GM12878 (cell line): ENCODE measurements around the gene MAGI1. TPM values are rescaled to one million over a fixed set of nuclear protein-coding genes. Genes with fewer than 3 reads are reported as not detected.

Experiments
- ATAC-seq: fragments of 200-7000 bp; cut with Tn5 transposase; 3 replicates; pipeline ENCODE4 v1.9.1; 2020; ENCODE audit warnings: mild to moderate bottlenecking, moderate library complexity
- BruUV-seq: library from RNA; stranded (reverse); fragments of 400-500 nt; replicated peaks from 2 replicates; lab custom pipeline; 2021; lab: Mats Ljungman, UMichigan
- CTCF ChIA-PET: fragments of 300-600 bp; sonication (Branson Sonifier 250); formaldehyde crosslinking; extraction: SDS; loops from one replicate; lab custom pipeline; 2021; ENCODE audit warnings: inconsistent platforms; lab: Yijun Ruan, JAX
- POLR2A ChIA-PET: fragments of 350-600 bp; formaldehyde crosslinking; extraction: SDS; loops from one replicate; lab custom pipeline; 2021; ENCODE audit warnings: inconsistent platforms; lab: Charles Lee
- RAD21 ChIA-PET: fragments of 300-600 bp; sonication (Branson Sonifier 250); formaldehyde crosslinking; loops from one replicate; lab custom pipeline; 2023; ENCODE audit warnings: antibody characterized with exemption; ENCODE audit not compliant: unreplicated experiment; lab: Charles Lee
- SMC1A ChIA-PET: fragments of 300-600 bp; sonication (Branson Sonifier 250); formaldehyde crosslinking; loops from one replicate; lab custom pipeline; 2023; ENCODE audit not compliant: unreplicated experiment, uncharacterized antibody; lab: Charles Lee
- DNase-seq: peaks from one replicate; pipeline ENCODE4 v3.0.0-alpha.2; 2011; ENCODE audit warnings: low read depth, low spot score
- FAIRE-seq: peaks from 3 replicates; lab custom pipeline; 2011; peaks lifted over from hg19 to GRCh38; lab: Jason Lieb, UNC
- H2AFZ ChIP-seq: 2 replicates; pipeline ENCODE4 v1.6.0; 2011; ENCODE audit warnings: low read depth, low read length, control low read depth; ENCODE audit not compliant: control insufficient read depth
- H3K27ac ChIP-seq: 2 replicates; pipeline ENCODE4 v1.5.1; 2011; ENCODE audit warnings: control low read depth; ENCODE audit not compliant: control insufficient read depth, insufficient read depth
- H3K27me3 ChIP-seq, 2 experiments: replicated peaks in 1 of 2; 2 replicates each; pipeline versions ENCODE4 v1.6.0 to v1.6.1; 2011; ENCODE audit warnings: low read length in 1 of 2; ENCODE audit not compliant: control insufficient read depth in 2 of 2, insufficient read depth in 2 of 2
- H3K36me3 ChIP-seq, 2 experiments: 2 replicates each; pipeline ENCODE4 v1.5.1; 2011; ENCODE audit warnings: low read length in 1 of 2; ENCODE audit not compliant: control insufficient read depth in 2 of 2, insufficient read depth in 2 of 2
- H3K4me1 ChIP-seq: 2 replicates; pipeline ENCODE4 v1.6.1; 2011; ENCODE audit warnings: mild to moderate bottlenecking, low read length, moderate library complexity, mixed read lengths; ENCODE audit not compliant: control insufficient read depth, insufficient read depth
- H3K4me2 ChIP-seq: 2 replicates; pipeline ENCODE4 v1.6.0; 2011; ENCODE audit warnings: control low read depth; ENCODE audit not compliant: control insufficient read depth, insufficient read depth
- H3K4me3 ChIP-seq: fragments of 200-600 bp; sonication (generic); 2 replicates; pipeline ENCODE4 v1.5.1; 2016
- H3K79me2 ChIP-seq: 2 replicates; pipeline ENCODE4 v1.6.0; 2011; ENCODE audit warnings: low read length; ENCODE audit not compliant: control insufficient read depth, insufficient read depth
- H3K9ac ChIP-seq: 2 replicates; pipeline ENCODE4 v1.8.0; 2011; ENCODE audit warnings: low read length, control low read depth, mixed read lengths; ENCODE audit not compliant: control insufficient read depth, insufficient read depth
- H3K9me3 ChIP-seq: replicated peaks from 3 replicates; pipeline ENCODE4 v1.5.1; 2011; ENCODE audit warnings: mild to moderate bottlenecking, low read length; ENCODE audit not compliant: control insufficient read depth, insufficient read depth
- H4K20me1 ChIP-seq: 2 replicates; pipeline ENCODE4 v1.6.0; 2011; ENCODE audit not compliant: control insufficient read depth, insufficient read depth
- ATF2 ChIP-seq: IDR thresholded peaks from 2 replicates; pipeline ENCODE4 v1.6.1; 2012; ENCODE audit warnings: low read length, inconsistent platforms
- BACH1 ChIP-seq: fragments of 450-650 bp; IDR thresholded peaks from 2 replicates; pipeline ENCODE4 v1.6.1; 2017; ENCODE audit warnings: mild to moderate bottlenecking, borderline replicate concordance
- CBFB ChIP-seq: IDR thresholded peaks from 2 replicates; pipeline ENCODE4 v1.6.1; 2016; ENCODE audit warnings: antibody characterized with exemption, low read depth
- CBX5 ChIP-seq: sonication (generic); IDR thresholded peaks from 2 replicates; pipeline ENCODE4 v1.6.1; 2016; ENCODE audit warnings: low read depth, moderate library complexity, mild to moderate bottlenecking, inconsistent platforms
- DPF2 ChIP-seq: fragments of 450-650 bp; IDR thresholded peaks from 2 replicates; pipeline ENCODE4 v1.6.1; 2017; ENCODE audit warnings: mild to moderate bottlenecking
- EGR1 ChIP-seq, 2 experiments: IDR thresholded peaks; 1 replicate in 1 of 2; 2 replicates in 1 of 2; pipeline ENCODE4 v1.6.1; 2011 to 2012; ENCODE audit warnings: low read depth in 2 of 2, low read length in 2 of 2, borderline replicate concordance in 1 of 2, mild to moderate bottlenecking in 1 of 2, moderate library complexity in 1 of 2
- EZH2 ChIP-seq: IDR thresholded peaks from 2 replicates; pipeline ENCODE4 v1.6.1; 2012; ENCODE audit warnings: low read depth, mild to moderate bottlenecking, control low read depth, inconsistent platforms, low read length, borderline replicate concordance; ENCODE audit not compliant: control insufficient read depth
- HDGF ChIP-seq: fragments of 450-650 bp; IDR thresholded peaks from 2 replicates; pipeline ENCODE4 v1.6.1; 2016; ENCODE audit warnings: antibody characterized with exemption
- IKZF2 ChIP-seq, 2 experiments: fragments of 450-650 bp; IDR thresholded peaks; 2 replicates each; pipeline ENCODE4 v1.6.1; 2017; ENCODE audit warnings: mild to moderate bottlenecking in 2 of 2, moderate library complexity in 2 of 2
- KLF5 ChIP-seq: fragments of 450-650 bp; IDR thresholded peaks from 2 replicates; pipeline ENCODE4 v1.6.1; 2014; ENCODE audit warnings: mild to moderate bottlenecking; ENCODE audit not compliant: partially characterized antibody
- LARP7 ChIP-seq: fragments of 450-650 bp; IDR thresholded peaks from 2 replicates; pipeline ENCODE4 v1.6.1; 2017; ENCODE audit warnings: mild to moderate bottlenecking
- MXI1 ChIP-seq: fragments of 150-350 bp; IDR thresholded peaks from 2 replicates; pipeline ENCODE4 v1.6.1; 2011; ENCODE audit warnings: low read depth, mild to moderate bottlenecking, inconsistent platforms, low read length, improper control_type of control experiment
- MYC ChIP-seq: IDR thresholded peaks from 2 replicates; pipeline ENCODE4 v1.6.1; 2011; ENCODE audit warnings: mild to moderate bottlenecking, low read length, moderate library complexity, inconsistent platforms; ENCODE audit not compliant: insufficient read depth, insufficient replicate concordance, insufficient read length, severe bottlenecking
- REST ChIP-seq: IDR thresholded peaks from 2 replicates; pipeline ENCODE4 v1.6.1; 2012; ENCODE audit warnings: mild to moderate bottlenecking, low read depth, low read length
- YBX1 ChIP-seq: fragments of 450-650 bp; IDR thresholded peaks from 2 replicates; pipeline ENCODE4 v1.6.1; 2016; ENCODE audit warnings: antibody characterized with exemption
- WGBS: methylation state at CpG from one replicate; pipeline ENCODE4 v1.1.6; 2016; ENCODE audit warnings: low lambda C conversion rate; ENCODE audit not compliant: insufficient replicate concordance, insufficient coverage; ENCODE audit errors: missing lambda C conversion rate; 5-methylcytosine and 5-hydroxymethylcytosine counted together
- in situ Hi-C: fragments of 300-500 bp; cut with MboI; formaldehyde crosslinking; loops from 9 replicates; pipeline ENCODE4 v1.14.3; 2018; ENCODE audit warnings: mixed read lengths
- intact Hi-C: fragments of 100-400 bp; cut with micrococcal nuclease; formaldehyde crosslinking; loops from one replicate; pipeline ENCODE4 v1.14.2; 2022; ENCODE audit not compliant: unreplicated experiment
- polyA plus RNA-seq, 11 experiments: library from polyadenylated mRNA; depleted of rRNA in 4 of 11; unstranded in 6 of 11; stranded (reverse) in 5 of 11; fragments of >200 nt; fragmentation: Nextera tagmentation in 4 of 11; fragmentation: Illumina TruSeq in 1 of 11; extraction: Ambion mirVana in 4 of 11; extraction: Trizol in 1 of 11; gene quantifications; 1 replicate in 1 of 11; 2 replicates in 10 of 11; pipeline versions ENCODE4 v1.2.1 to v1.2.3, GENCODE V29; 2011 to 2016; ENCODE audit warnings: inconsistent platforms in 2 of 11, missing spikeins in 2 of 11, low read depth in 1 of 11
- total RNA-seq, 4 experiments: library from RNA; depleted of rRNA in 3 of 4; stranded (reverse); fragments of >200 nt in 3 of 4; fragmentation: Illumina TruSeq in 1 of 4; extraction: Trizol in 1 of 4; gene quantifications; 2 replicates each; pipeline versions ENCODE4 v1.2.1 to v1.2.3, GENCODE V29; 2013 to 2021

The MAGI1 gene
- total and polyA plus RNA-seq, 10 of the 15 experiments (the other 5 are each of a cell fraction or from before 2014, with no cell fraction given), result 0.02 to 3.3 (median 0.29) TPM; not detected in 1

- 31% methylated on average over 10 of the region's 10 CpGs for WGBS
- in situ Hi-C loops, result no loop called here
- SMC1A ChIA-PET, result interaction anchor here (0.5 kb wide), 1 partner anchor 1993 kb away, joined by 3 read pairs; no protein-coding TSS in a partner anchor
- H4K20me1 ChIP-seq, result no peaks in the 10 kb centered on the region
- H3K9me3 ChIP-seq, result no peaks in the 10 kb centered on the region
- H2AFZ ChIP-seq, result no peak overlapping the region
- RAD21 ChIA-PET, result no interaction called here
- H3K4me1 ChIP-seq, result no peaks in the 10 kb centered on the region
- no peaks in the 10 kb centered on the region for H3K79me2 ChIP-seq
- H3K9ac ChIP-seq, result no peak overlapping the region
- ATAC-seq (no peak), DNase-seq (no peak), FAIRE-seq (no peak)
- no peak overlapping the region for H3K4me2 ChIP-seq
- H3K27me3 ChIP-seq, result no peaks in the 10 kb centered on the region
- TF ChIP-seq HDGF, result no peak
- no peak for TF ChIP-seq MYC
- TF ChIP-seq EZH2, result no peak
- no peak for TF ChIP-seq CBX5
- no peak for TF ChIP-seq KLF5
- no peak for TF ChIP-seq ATF2
- TF ChIP-seq DPF2, result no peak
- no peak for TF ChIP-seq LARP7
- TF ChIP-seq CBFB, result no peak
- TF ChIP-seq MXI1, result no peak
- no peak for TF ChIP-seq IKZF2 (IDR thresholded peaks at IDR 0.05)
- no peak for TF ChIP-seq REST
- TF ChIP-seq YBX1, result no peak
- TF ChIP-seq EGR1 (IDR thresholded peaks at IDR 0.05; ENCODE audit: borderline replicate concordance in 1 of 2, low read depth in 2 of 2, low read length in 2 of 2), result no peak
- no peak for TF ChIP-seq BACH1
- no peak overlapping the region for H3K27ac ChIP-seq
- no peaks in the 10 kb centered on the region for H3K36me3 ChIP-seq
- intact Hi-C loops, result no loop called here
- BruUV-seq, result no TSS peak
- no peak overlapping the region for H3K4me3 ChIP-seq
- CTCF ChIA-PET, result no interaction called here
- POLR2A ChIA-PET, result no interaction called here
Measured at GRCh38 chr3:65559643-65560042, 479.1 kb downstream of the MAGI1 start.
